Fibroblast of skin of left biceps (primary cell): ENCODE measurements around the gene LRRC73.
"Not testable (repeated sequence)": the region's sequence is repeated elsewhere in the genome, so short reads cannot be mapped to it uniquely, and the experiment has no call there.

ENCODE experiments used
- DNase-seq, 2 experiments: peaks; one replicate each; pipeline ENCODE4 v3.0.0-alpha.2; 2013; ENCODE audit warnings: low read depth in 2 of 2

Gene LRRC73

DNA sequence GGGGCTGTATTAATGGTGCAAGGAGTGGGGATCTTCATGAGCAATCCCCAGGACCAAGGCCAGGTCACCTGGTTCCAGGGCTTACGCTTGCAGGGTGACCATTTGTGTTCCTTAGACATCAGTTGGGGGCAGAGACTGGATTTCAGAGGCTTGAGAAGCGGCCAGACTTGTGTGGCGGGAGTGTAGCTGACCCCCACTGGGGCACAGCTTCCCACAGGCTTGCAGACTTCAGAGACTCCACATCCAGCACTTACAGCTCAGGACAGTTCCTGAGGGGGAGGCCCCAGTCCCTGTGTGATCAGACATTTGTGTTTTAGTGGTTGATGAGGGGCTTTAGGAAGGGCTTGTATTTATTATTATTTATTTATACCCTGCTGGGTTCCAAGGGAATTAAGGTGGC lies 17.5 kb downstream of the LRRC73 start:
- DNase-seq, result no peak

DNA sequence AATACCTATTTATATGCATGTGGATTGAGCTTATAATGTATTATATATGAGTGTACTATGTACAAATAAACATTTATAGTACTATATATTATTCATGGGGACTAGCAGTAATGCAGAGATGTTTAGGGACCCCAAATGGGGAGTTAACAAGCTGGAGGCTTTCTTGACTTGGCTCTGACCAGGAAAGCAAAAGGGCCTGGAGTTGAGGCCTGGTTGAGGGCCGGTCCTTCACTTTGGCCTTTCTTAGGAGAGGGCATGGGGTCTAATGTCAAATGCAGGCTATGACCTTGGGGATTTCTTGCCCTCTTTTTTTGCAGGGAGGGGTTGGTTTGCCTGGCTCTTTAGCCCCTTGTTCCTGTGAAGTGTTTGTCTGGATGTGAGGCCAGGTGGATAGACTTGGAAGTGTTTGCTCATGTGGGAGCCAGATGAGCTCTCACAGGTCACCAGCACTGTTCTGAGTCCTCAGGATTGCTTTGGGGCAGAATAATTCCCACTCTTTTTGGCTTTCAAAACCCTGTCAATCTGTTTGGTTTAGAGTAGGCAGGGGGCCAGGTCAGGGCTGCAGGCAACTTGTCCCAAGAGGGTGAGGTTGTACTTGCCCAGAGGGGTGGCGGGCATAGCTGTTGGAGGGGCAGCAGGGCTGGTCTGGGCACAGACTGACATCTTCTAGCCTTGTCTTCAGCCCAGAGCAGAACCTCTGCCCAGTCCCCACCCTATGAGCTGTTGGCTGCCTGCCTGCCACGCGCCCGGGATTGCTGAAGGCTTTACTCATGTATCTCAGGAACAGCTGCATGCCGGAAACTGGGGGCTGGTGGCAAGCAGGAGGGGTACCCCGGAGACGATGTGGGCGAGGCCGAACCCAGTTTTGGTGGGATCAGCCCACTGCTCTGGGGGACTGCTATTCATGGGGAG lies 18.1 kb downstream of the LRRC73 start:
- no peak for DNase-seq

DNA sequence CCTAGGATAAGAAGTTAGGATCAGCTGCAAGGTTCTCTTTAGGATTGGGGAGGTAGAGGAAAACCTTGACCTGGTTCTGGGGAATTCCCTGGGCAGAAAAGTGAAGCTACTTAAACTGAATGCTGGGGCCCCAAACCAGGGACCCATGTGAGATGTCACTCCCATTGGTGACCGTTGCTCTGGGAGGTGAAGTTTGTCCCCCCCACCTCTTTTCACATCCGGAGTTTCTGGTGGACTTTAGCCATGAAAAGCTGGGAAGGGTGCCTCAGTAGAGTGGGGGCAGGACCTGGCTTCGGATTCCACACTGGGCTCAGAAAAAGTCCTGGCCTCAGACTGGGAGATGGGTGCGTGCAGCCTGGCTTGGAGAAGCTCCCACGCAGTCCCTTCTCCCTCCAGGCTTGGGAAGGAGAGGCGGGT lies 19.6 kb downstream of the LRRC73 start:
- no peak for DNase-seq

GRCh38 chr6:43489277-43490072 lies 20.7 kb downstream of the LRRC73 start:
- DNase-seq, result no peak

- DNase-seq, result no peak
Observed at GRCh38 chr6:43488667-43489276, 21.4 kb downstream of the LRRC73 start.

DNA sequence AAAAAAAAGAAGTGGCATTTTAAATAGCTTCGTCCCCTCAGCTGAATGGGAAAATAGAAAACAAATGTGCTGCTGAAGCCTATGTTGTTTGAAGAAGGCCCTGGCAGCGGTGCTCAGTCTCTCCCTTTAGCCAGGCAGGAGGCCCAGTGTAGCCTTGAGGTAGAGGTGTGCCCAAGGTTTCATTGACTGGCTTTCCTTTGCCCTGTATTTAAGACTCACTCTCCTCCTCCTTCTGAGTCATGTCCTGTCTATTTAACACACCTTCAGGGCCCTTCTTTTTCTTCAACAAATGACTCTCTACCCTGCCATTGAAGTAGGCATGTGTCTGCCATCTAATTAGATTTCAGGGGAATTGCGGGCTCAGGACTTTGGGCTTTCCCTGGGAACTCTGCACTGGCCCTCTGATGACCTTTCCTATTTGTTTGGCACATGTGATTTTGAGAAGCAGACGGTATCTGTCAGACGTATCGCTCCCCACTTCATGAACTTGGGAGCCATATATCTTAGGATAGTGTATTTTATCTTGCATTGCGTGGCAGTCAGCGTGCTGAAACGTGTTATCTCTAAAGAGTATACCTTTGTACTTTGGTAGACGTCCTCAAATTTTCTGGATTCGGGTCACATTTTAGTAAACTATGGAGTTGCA lies 28.4 kb downstream of the LRRC73 start:
- DNase-seq, result no peak

DNA sequence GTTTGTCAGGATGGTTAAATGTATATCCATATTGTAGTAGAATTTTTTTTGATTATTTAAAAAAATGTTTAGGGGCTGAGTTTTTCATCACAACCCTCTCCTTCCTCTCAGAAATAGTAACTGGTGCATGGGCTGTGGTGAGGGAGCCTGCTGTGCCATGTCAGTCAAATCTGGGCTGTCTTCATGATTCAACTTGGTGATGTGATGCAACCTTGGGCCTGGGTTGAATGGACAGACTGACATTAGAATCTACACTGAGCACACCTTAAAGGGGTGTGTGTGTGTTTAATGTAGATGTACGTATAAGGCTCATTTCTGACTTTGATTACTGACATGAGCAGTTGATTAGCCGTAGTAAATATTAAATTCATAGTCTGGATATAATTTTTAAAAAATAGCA lies 29.1 kb downstream of the LRRC73 start:
- DNase-seq, result no peak

DNA sequence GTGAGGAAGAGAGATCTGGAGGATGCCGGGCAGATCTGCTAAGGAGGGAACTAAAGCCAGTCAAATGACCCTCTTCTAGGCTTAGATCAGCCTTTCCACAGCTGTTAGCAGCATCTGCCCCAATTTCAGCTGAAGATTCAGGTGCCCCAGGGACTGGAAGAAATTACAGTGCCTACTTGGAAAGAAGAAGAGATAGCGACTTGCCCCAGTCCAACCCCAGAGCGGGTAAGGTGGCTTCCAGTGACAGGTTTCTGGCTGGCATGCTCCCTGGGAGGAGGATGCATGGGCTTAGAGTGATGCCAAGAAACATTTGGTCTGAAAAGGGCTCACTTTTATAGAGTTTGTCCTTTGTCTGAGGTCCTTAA lies 32.2 kb downstream of the LRRC73 start:
- no peak for DNase-seq

DNA sequence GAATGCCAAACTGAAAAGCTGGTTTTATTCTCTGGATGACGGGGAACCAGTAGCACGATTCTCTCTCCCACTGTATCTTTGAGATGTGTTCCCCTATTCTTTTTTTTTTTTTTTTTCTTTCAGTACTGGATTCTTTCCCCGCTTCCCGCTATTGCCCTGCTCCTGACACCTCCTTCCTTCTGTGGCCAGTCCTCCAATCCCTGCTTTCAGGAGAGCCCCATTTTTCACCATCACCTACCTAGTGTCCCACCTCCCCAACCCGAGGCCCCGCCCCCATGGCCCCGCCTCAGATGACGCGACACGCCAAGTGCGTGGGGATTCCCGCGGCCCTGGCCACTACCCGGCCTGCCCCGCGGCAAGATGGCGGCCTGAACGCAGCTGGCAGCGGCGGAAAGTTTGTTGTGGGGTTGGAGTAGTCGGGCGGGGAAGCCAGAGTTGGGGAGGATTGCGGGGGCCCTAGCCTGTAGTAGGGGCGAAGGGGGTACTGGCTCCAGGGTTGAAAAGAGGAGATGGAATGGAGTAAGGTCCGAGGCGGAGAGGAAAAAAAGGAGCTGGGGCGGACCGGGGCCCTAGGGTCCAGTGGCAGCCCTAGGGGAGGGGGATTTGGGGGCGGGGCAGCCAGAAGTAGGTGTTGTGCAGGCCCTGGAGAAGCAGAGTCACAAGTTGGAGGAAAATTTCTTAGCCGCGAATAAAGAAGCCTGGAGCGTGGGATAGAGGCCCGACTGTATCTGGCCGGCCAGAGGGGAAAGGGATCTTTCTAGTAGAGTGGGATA lies 32.7 kb downstream of the LRRC73 start, which contains the start of gene TJAP1:
TJAP1 (plus strand) TSS at position 336 of the 773 bp plus-strand sequence. CDS start 21,432 bp downstream, outside the sequence.
- DNase-seq, result peak; percentile 55 to 57

GRCh38 chr6:43476746-43477145 lies 33.4 kb downstream of the LRRC73 start:
- no peak for DNase-seq

DNA sequence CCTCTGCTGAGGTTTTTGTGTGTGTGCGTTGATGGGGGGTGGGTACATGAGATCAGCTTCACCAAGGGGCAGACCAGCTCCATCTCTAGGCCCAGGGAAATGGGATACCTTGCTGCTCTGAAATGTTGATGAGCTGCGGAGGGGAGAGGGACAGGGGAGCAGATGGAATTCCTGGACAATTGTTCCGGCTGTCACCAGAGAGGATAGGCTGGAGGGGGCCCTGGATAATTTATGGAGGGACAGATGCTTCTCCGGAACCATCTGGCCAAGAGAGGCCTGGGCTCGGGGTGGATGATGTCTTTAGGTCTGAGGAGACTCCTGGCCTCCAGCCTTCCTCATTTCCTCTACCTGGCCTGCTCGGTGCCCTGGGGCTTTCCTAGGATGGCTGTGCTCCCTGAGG lies 34.6 kb downstream of the LRRC73 start:
- DNase-seq, result no peak

DNA sequence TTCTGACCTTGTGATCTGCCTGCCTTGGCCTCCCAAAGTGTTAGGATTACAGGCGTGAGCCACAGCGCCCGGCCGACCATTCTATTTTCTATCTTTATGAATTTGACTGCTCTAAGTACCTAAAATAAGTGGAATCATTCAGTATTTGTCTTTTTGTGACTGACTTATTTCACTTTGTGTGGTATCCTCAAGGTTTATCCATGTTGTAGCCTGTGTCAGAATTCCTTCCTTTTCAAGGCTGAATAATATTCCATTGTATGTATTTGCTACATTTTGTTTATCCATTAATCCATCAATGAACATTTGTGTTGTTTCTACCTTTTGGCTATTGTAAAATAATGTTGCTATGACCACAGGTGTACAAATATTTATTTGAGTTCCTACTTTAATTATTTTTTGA lies 37.6 kb downstream of the LRRC73 start:
- DNase-seq, result no peak

DNA sequence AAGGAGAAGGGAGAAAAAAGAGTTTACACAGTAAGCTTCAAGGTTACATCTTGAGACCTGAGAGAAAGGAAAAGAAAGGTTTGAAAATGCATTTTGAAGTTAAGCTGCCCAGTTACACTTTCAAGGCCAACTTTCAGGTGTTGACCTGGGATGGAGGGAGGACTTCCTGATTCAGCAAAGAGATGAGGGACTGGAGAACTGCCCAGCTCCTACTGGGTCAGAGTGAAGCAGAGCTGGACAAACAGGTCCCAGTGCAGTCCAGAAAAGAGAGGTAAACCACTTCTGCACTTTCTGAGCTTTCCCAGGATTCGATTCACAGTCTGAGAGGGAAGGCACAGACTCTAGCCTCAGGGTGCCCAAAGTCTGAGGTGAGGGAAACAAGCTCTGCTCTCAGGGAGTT lies 38.7 kb downstream of the LRRC73 start:
- no peak for DNase-seq

GRCh38 chr6:43469947-43470346 lies 40.2 kb downstream of the LRRC73 start:
- no peak for DNase-seq

GRCh38 chr6:43468748-43469681 lies 41.1 kb downstream of the LRRC73 start:
- DNase-seq, result no peak

- no peak for DNase-seq
Observed at GRCh38 chr6:43468240-43468639, 41.9 kb downstream of the LRRC73 start.

GRCh38 chr6:43467752-43468151 lies 42.4 kb downstream of the LRRC73 start:
- DNase-seq, result no peak

- DNase-seq, result not testable (repeated sequence)
Observed at GRCh38 chr6:43467265-43467664, 42.9 kb downstream of the LRRC73 start.

DNA sequence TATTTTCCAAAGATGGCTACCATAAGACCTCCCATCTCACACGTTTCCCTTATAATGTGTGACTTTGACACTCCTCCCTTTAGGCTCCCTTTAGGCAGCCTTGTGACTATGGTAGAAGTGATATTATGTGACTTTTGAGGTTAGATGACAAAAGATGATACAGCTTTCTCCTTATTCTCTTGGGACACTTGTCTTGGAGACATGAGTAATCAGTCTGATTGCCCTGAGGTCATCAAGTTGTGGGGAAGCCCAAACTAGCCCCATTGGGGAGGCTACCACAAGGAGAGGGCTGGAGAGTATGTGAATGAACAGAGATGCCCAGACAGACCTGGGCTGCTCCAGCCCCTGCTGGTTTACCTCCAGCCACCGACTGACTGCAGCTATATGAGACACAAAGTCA lies 44.2 kb downstream of the LRRC73 start:
- DNase-seq, result no peak

DNA sequence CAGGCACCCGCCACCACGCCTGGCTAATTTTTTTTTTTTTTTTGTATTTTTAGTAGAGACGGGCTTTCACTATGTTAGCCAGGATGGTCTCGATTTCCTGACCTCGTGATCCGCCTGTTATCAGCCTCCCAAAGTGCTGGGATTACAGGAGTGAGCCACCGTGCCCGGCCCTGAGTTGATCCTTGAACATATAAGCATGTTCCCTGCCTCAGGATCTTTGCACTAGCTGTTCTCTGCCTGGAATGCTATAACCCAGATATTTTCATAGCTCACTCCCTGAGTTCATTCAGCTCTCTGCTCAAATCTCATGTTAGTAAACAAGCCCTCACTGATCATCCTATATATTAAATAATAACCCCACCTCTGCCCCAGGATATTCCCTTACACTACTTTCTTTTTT lies 45.8 kb downstream of the LRRC73 start:
- DNase-seq, result no peak
